Measurements from ENCODE around the gene PDSS2.

DNA sequence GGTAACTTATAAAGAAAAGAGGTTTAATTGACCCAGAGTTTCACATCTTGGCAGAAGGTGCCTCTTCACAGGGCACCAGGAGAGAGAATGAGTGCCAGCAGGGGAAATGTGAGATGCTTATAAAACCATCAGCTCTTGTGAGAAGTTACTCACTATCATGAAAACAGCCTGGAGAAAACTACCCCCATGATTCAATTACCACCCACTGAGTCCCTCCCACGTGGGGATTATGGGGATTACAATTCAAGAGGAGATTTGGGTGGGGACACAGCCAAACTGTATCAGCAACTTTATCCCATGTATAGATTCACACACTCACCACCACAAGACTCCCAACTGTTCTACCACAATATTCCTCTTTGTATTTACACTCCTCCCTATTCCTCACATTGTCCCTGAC is 10.6 kb downstream of the PDSS2 start:
- TF ChIP-seq, protein P1, sequence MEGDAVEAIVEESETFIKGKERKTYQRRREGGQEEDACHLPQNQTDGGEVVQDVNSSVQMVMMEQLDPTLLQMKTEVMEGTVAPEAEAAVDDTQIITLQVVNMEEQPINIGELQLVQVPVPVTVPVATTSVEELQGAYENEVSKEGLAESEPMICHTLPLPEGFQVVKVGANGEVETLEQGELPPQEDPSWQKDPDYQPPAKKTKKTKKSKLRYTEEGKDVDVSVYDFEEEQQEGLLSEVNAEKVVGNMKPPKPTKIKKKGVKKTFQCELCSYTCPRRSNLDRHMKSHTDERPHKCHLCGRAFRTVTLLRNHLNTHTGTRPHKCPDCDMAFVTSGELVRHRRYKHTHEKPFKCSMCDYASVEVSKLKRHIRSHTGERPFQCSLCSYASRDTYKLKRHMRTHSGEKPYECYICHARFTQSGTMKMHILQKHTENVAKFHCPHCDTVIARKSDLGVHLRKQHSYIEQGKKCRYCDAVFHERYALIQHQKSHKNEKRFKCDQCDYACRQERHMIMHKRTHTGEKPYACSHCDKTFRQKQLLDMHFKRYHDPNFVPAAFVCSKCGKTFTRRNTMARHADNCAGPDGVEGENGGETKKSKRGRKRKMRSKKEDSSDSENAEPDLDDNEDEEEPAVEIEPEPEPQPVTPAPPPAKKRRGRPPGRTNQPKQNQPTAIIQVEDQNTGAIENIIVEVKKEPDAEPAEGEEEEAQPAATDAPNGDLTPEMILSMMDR (IDR thresholded peaks at IDR 0.05), result no peak
- TF ChIP-seq POLR2A (IDR thresholded peaks at IDR 0.05), result no peak

Measured in testis (tissue), 2 donors.